Measurements from ENCODE around the gene TGM1. TPM values are rescaled to one million over a fixed set of nuclear protein-coding genes. Genes with fewer than 3 reads are reported as not detected.

The TGM1 gene
- polyA plus RNA-seq, 2 donors = 609 to 890 TPM

DNA sequence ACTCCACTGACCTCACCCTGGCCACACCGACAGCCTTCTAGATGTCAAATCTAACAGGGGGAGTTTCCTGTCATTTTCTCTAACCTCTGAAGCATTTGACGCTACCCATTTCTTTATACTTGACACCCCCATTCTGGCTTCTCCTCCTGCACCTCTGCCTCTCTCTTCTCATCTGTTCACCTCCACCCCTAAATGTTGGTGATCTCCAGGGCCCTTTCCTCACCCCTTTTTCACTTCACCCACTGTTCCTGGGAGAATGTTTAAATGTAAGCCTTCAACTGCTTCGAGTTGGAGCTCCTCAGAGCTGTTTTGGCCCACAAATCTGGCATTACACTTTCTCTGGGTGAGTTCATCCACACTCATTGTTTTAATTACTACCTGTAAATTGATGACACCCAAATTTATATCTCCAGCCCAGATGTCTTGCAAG is 8.9 kb upstream of the TGM1 start:
- H3K36me3 ChIP-seq (ENCODE audit: control insufficient read depth in 2 of 2, insufficient read depth in 2 of 2, low read length in 1 of 2) = peaks cover 5 to 22% of the 10 kb centered on the region in 2 donors
- H3K27ac ChIP-seq (ENCODE audit: low read depth in 2 of 2, low read length in 1 of 2) = peak overlapping the region; percentile 95 to 98
- H3K27me3 ChIP-seq (ENCODE audit: control insufficient read depth in 1 of 2, insufficient read depth in 2 of 2, low read length in 2 of 2) = no peaks in the 10 kb centered on the region
- peaks cover 4 to 12% of the 10 kb centered on the region in 2 donors for H3K4me1 ChIP-seq (ENCODE audit: control insufficient read depth in 2 of 2, insufficient read depth in 2 of 2, low read length in 1 of 2)
- WGBS, 2 donors = 11 to 12% methylated on average over 3 of the region's 3 CpGs
- H3K9me3 ChIP-seq (ENCODE audit: control insufficient read depth in 2 of 2, insufficient read depth in 1 of 2, low read depth in 1 of 2, low read length in 1 of 2) = no peaks in the 10 kb centered on the region
- H3K4me3 ChIP-seq (ENCODE audit: low read depth in 1 of 2, low read length in 2 of 2) = peak overlapping the region; percentile 68 to 90

GRCh38 chr14:24271134-24271833 is 8.3 kb upstream of the TGM1 start, which contains the start of gene RABGGTA:
Gene RABGGTA (minus strand): TSS chr14:24271597. CDS start chr14:24271115, 482 bp downstream.
- peak within 1 kb of the TSS; percentile 95 to 98 for H3K27ac ChIP-seq (ENCODE audit: low read depth in 2 of 2, low read length in 1 of 2)
- no peaks in the 10 kb centered on the region for H3K9me3 ChIP-seq (ENCODE audit: control insufficient read depth in 2 of 2, insufficient read depth in 1 of 2, low read depth in 1 of 2, low read length in 1 of 2)
- peaks cover 4 to 14% of the 10 kb centered on the region in 2 donors for H3K4me1 ChIP-seq (ENCODE audit: control insufficient read depth in 2 of 2, insufficient read depth in 2 of 2, low read length in 1 of 2)
- no peaks in the 10 kb centered on the region for H3K27me3 ChIP-seq (ENCODE audit: control insufficient read depth in 1 of 2, insufficient read depth in 2 of 2, low read length in 2 of 2)
- peak within 1 kb of the TSS; percentile 68 to 90 for H3K4me3 ChIP-seq (ENCODE audit: low read depth in 1 of 2, low read length in 2 of 2)
- WGBS, 2 donors = 1% methylated on average over 48 to 61 of the region's 61 CpGs
- H3K36me3 ChIP-seq (ENCODE audit: control insufficient read depth in 2 of 2, insufficient read depth in 2 of 2, low read length in 1 of 2) = peaks cover 10 to 28% of the 10 kb centered on the region in 2 donors

DNA sequence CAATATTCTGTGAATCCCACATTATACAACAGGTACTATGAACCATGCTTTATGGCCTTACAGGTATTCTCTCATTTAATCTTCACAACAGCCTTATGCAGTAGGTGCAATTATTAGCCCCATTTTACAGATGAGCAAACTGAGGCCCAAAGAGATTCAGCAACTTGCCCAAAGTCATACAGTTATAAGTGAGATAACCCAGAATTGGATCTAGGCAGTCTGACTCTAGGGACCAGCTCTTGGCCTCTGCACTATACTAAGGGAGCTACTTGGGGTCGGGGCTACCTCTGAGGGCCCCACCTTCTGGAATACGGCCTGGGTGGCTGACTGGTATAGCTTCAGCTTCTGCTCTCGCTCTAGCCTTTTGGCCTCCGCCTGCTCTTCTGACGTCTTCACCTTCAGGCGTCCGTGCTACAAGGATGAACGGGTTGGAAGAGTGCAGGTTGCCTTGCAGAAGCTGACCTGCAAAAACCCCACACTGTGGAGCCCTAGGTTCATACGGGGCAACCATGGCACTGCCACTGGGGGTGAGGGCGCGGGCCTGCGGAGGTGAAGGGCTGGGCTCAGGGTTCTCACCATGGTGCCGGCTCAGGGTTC is 7.7 kb upstream of the TGM1 start:
- H3K4me1 ChIP-seq (ENCODE audit: control insufficient read depth in 2 of 2, insufficient read depth in 2 of 2, low read length in 1 of 2) = peaks cover 4 to 17% of the 10 kb centered on the region in 2 donors
- H3K4me3 ChIP-seq (ENCODE audit: low read depth in 1 of 2, low read length in 2 of 2) = peak overlapping the region; percentile 68 to 90
- WGBS, 2 donors = 10 to 12% methylated on average over 13 of the region's 13 CpGs
- peaks cover 13 to 33% of the 10 kb centered on the region in 2 donors for H3K36me3 ChIP-seq (ENCODE audit: control insufficient read depth in 2 of 2, insufficient read depth in 2 of 2, low read length in 1 of 2)
- H3K27ac ChIP-seq (ENCODE audit: low read depth in 2 of 2, low read length in 1 of 2) = peak overlapping the region; percentile 95 to 98
- H3K27me3 ChIP-seq (ENCODE audit: control insufficient read depth in 1 of 2, insufficient read depth in 2 of 2, low read length in 2 of 2) = no peaks in the 10 kb centered on the region
- no peaks in the 10 kb centered on the region for H3K9me3 ChIP-seq (ENCODE audit: control insufficient read depth in 2 of 2, insufficient read depth in 1 of 2, low read depth in 1 of 2, low read length in 1 of 2)

DNA sequence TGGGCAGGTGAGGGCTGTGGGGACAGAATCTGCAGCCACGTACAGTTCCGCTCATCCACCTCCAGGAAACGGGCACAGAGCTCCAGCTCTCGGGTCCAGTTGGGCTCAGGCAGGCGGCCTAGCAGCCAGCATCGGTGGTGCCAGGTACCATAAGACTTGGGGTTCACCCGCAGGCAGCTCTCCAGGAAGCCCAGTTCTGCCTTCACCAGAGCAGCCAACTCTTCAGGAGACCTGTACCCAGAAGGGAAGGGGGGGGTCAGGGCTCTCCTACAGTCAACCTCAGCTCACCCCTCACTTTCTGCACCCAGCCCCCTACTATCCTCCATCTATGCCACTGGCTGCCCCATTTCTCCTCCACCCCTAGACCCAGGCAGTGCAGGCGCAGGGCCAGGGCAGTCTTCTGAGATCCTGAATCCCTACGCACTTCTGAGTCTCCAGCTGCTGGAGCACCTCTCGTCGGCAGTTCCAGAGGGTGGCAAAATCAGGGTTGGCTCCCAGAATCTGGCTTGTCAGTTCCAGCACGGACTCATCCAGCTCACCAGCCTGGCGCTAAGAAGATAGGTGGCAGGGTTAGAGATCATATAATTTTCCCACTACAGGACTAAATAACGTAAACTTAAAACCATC is 7.0 kb upstream of the TGM1 start:
- peak overlapping the region in 1 of 2 donors; percentile 90 for H3K4me3 ChIP-seq (ENCODE audit: low read depth in 1 of 2, low read length in 2 of 2)
- H3K4me1 ChIP-seq (ENCODE audit: control insufficient read depth in 2 of 2, insufficient read depth in 2 of 2, low read length in 1 of 2) = peaks cover 4 to 15% of the 10 kb centered on the region in 2 donors
- H3K27ac ChIP-seq (ENCODE audit: low read depth in 2 of 2, low read length in 1 of 2) = peak overlapping the region in 1 of 2 donors; percentile 11
- H3K36me3 ChIP-seq (ENCODE audit: control insufficient read depth in 2 of 2, insufficient read depth in 2 of 2, low read length in 1 of 2) = peaks cover 13 to 35% of the 10 kb centered on the region in 2 donors
- no peaks in the 10 kb centered on the region for H3K27me3 ChIP-seq (ENCODE audit: control insufficient read depth in 1 of 2, insufficient read depth in 2 of 2, low read length in 2 of 2)
- no peaks in the 10 kb centered on the region for H3K9me3 ChIP-seq (ENCODE audit: control insufficient read depth in 2 of 2, insufficient read depth in 1 of 2, low read depth in 1 of 2, low read length in 1 of 2)
- WGBS, 2 donors = 93 to 95% methylated on average over 12 to 14 of the region's 14 CpGs

DNA sequence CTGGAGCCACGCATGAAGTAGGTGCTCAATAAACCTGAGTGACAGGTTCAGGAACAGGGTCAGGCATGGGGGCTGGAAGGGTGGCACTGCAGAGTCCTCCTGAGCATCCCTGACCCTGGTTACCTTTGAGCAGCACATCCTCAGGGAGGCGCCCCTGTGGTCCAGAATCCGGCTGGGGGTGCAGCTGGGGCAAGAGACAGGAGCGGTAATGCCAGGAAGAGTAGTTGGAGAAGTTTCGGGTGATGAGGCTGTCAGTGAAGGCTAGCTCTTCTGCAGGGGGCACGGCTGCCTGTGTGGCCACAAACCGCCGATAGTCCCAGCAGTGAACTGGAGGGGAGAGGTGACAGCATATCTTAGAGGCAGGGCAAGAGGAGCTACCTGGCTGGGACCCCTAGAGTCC is 6.4 kb upstream of the TGM1 start:
- Histone ChIP-seq H3K9me3 (ENCODE audit: control insufficient read depth in 2 of 2, insufficient read depth in 1 of 2, low read depth in 1 of 2, low read length in 1 of 2) (no peaks in the 10 kb centered on the region), H3K4me3 (ENCODE audit: low read depth in 1 of 2, low read length in 2 of 2) (no peak overlapping the region), H3K36me3 (ENCODE audit: control insufficient read depth in 2 of 2, insufficient read depth in 2 of 2, low read length in 1 of 2) (peaks cover 13 to 35% of the 10 kb centered on the region in 2 donors), H3K4me1 (ENCODE audit: control insufficient read depth in 2 of 2, insufficient read depth in 2 of 2, low read length in 1 of 2) (peaks cover 4 to 18% of the 10 kb centered on the region in 2 donors), H3K27me3 (ENCODE audit: control insufficient read depth in 1 of 2, insufficient read depth in 2 of 2, low read length in 2 of 2) (no peaks in the 10 kb centered on the region), H3K27ac (ENCODE audit: low read depth in 2 of 2, low read length in 1 of 2) (no peak overlapping the region)
- 93 to 96% methylated on average over 8 of the region's 8 CpGs for WGBS, 2 donors

DNA sequence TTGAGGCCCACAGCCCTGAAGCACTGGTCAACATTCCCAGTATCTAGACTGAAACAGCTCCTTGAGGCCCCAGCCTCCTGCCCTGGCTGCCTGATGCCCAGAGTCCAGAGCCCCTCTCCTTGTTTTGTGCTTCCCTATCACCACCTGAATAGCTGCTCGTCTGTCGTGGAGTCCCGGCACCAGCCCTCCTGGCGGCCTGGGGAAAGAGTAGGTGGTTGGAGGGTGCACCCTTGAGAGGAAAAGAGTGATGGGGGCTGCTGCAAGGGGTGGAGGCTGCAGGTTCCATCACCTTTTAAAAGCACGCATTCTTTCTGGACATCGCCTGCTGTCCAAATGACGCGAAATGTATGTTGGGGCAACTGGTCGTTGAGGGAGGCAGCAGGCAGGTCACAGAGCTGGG is 5.2 kb upstream of the TGM1 start:
- Histone ChIP-seq H3K27me3 (ENCODE audit: control insufficient read depth in 1 of 2, insufficient read depth in 2 of 2, low read length in 2 of 2) (no peaks in the 10 kb centered on the region), H3K4me1 (ENCODE audit: control insufficient read depth in 2 of 2, insufficient read depth in 2 of 2, low read length in 1 of 2) (peaks cover 4 to 21% of the 10 kb centered on the region in 2 donors), H3K36me3 (ENCODE audit: control insufficient read depth in 2 of 2, insufficient read depth in 2 of 2, low read length in 1 of 2) (peaks cover 13 to 35% of the 10 kb centered on the region in 2 donors), H3K9me3 (ENCODE audit: control insufficient read depth in 2 of 2, insufficient read depth in 1 of 2, low read depth in 1 of 2, low read length in 1 of 2) (no peaks in the 10 kb centered on the region), H3K27ac (ENCODE audit: low read depth in 2 of 2, low read length in 1 of 2) (no peak overlapping the region), H3K4me3 (ENCODE audit: low read depth in 1 of 2, low read length in 2 of 2) (no peak overlapping the region)
- 90 to 94% methylated on average over 9 of the region's 9 CpGs for WGBS, 2 donors

- no peak overlapping the region for H3K27ac ChIP-seq (ENCODE audit: low read depth in 2 of 2, low read length in 1 of 2)
- H3K4me1 ChIP-seq (ENCODE audit: control insufficient read depth in 2 of 2, insufficient read depth in 2 of 2, low read length in 1 of 2) = peaks cover 4 to 24% of the 10 kb centered on the region in 2 donors
- H3K9me3 ChIP-seq (ENCODE audit: control insufficient read depth in 2 of 2, insufficient read depth in 1 of 2, low read depth in 1 of 2, low read length in 1 of 2) = no peaks in the 10 kb centered on the region
- 94 to 95% methylated on average over 9 of the region's 9 CpGs for WGBS, 2 donors
- H3K27me3 ChIP-seq (ENCODE audit: control insufficient read depth in 1 of 2, insufficient read depth in 2 of 2, low read length in 2 of 2) = no peaks in the 10 kb centered on the region
- peaks cover 13 to 35% of the 10 kb centered on the region in 2 donors for H3K36me3 ChIP-seq (ENCODE audit: control insufficient read depth in 2 of 2, insufficient read depth in 2 of 2, low read length in 1 of 2)
- H3K4me3 ChIP-seq (ENCODE audit: low read depth in 1 of 2, low read length in 2 of 2) = no peak overlapping the region
These were observed 4.5 kb upstream of the TGM1 start for GRCh38 chr14:24267516-24267915.

DNA sequence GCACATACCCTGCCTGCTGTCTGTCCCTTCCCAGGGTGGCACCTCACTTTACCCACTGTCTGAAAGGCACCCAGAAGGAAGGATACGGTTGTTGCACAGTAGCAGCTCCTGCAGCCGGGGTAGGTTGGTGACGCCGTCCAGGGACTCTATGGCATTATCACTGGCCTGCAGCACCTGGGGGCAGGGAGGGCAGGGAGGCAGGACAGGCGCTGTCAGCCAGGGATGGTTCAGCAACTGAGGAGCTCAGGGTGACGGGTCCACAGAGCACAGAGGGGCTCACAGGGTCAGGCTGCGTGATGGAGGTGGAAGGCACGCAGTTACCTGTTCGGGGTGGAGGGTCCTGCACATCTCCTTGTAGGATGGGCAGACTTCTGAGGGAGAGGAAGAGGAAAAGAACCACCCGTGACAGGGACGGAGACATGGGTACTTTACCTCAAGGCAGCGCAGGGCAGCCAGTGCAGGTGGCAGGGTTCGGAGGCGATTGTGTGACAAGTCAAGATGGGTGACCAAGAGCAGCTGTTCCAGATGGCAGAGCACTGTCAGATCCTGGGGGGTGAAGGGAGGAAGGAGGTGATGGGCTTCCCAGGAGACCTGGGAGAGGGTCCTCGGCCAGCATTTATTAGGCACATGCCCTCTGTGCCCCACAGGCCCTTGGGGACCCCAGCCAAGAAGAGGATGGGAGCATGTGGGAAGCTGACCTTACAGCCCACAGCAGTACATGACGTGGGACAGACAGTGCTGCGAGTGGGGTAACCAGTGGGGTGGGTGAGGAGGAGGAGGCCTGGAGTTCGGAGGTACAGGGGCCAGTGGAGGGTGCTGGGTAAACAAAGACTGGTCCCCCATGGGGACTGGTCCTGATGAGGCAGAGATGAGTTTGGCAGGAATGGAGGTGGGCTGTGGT is 3.6 kb upstream of the TGM1 start:
- Histone ChIP-seq H3K9me3 (ENCODE audit: control insufficient read depth in 2 of 2, insufficient read depth in 1 of 2, low read depth in 1 of 2, low read length in 1 of 2) (no peaks in the 10 kb centered on the region), H3K4me3 (ENCODE audit: low read depth in 1 of 2, low read length in 2 of 2) (peak overlapping the region in 1 of 2 donors; percentile 2), H3K36me3 (ENCODE audit: control insufficient read depth in 2 of 2, insufficient read depth in 2 of 2, low read length in 1 of 2) (peaks cover 13 to 41% of the 10 kb centered on the region in 2 donors), H3K4me1 (ENCODE audit: control insufficient read depth in 2 of 2, insufficient read depth in 2 of 2, low read length in 1 of 2) (peaks cover 4 to 24% of the 10 kb centered on the region in 2 donors), H3K27me3 (ENCODE audit: control insufficient read depth in 1 of 2, insufficient read depth in 2 of 2, low read length in 2 of 2) (no peaks in the 10 kb centered on the region), H3K27ac (ENCODE audit: low read depth in 2 of 2, low read length in 1 of 2) (peak overlapping the region; percentile 94 to 95)
- WGBS, 2 donors = 88 to 92% methylated on average over 18 of the region's 18 CpGs

- peaks cover 13 to 49% of the 10 kb centered on the region in 2 donors for H3K36me3 ChIP-seq (ENCODE audit: control insufficient read depth in 2 of 2, insufficient read depth in 2 of 2, low read length in 1 of 2)
- WGBS, 2 donors = 49 to 61% methylated on average over 6 of the region's 6 CpGs
- peak overlapping the region in 1 of 2 donors; percentile 53 for H3K4me3 ChIP-seq (ENCODE audit: low read depth in 1 of 2, low read length in 2 of 2)
- peak overlapping the region; percentile 94 to 95 for H3K27ac ChIP-seq (ENCODE audit: low read depth in 2 of 2, low read length in 1 of 2)
- H3K27me3 ChIP-seq (ENCODE audit: control insufficient read depth in 1 of 2, insufficient read depth in 2 of 2, low read length in 2 of 2) = no peaks in the 10 kb centered on the region
- peaks cover 5 to 25% of the 10 kb centered on the region in 2 donors for H3K4me1 ChIP-seq (ENCODE audit: control insufficient read depth in 2 of 2, insufficient read depth in 2 of 2, low read length in 1 of 2)
- no peaks in the 10 kb centered on the region for H3K9me3 ChIP-seq (ENCODE audit: control insufficient read depth in 2 of 2, insufficient read depth in 1 of 2, low read depth in 1 of 2, low read length in 1 of 2)
These were observed 1.3 kb upstream of the TGM1 start for GRCh38 chr14:24264298-24264697.
